Activated CD8-positive, alpha-beta memory T cell treated with anti-CD3 and anti-CD28 coated beads for 36 hours (primary cell): ENCODE measurements around the gene NRG2. TPM values are rescaled to one million over a fixed set of nuclear protein-coding genes. Genes with fewer than 3 reads are reported as not detected.

Experiments used
- CTCF ChIA-PET: fragments of 350-600 bp; sonication (Branson Sonifier 250); formaldehyde crosslinking; loops from one replicate; lab custom pipeline; 2021; ENCODE audit warnings: antibody characterized with exemption; lab: Charles Lee
- POLR2A ChIA-PET: fragments of 350-600 bp; sonication (Branson Sonifier 250); formaldehyde crosslinking; loops from one replicate; lab custom pipeline; 2021; ENCODE audit warnings: antibody characterized with exemption; lab: Charles Lee
- total RNA-seq, 2 experiments: library from RNA; stranded (reverse); gene quantifications; one replicate each; pipeline ENCODE4 v1.2.3, GENCODE V29; 2021

The NRG2 gene
- total RNA-seq, 2 experiments from 2014 or later = 0.15 to 0.17 TPM

DNA sequence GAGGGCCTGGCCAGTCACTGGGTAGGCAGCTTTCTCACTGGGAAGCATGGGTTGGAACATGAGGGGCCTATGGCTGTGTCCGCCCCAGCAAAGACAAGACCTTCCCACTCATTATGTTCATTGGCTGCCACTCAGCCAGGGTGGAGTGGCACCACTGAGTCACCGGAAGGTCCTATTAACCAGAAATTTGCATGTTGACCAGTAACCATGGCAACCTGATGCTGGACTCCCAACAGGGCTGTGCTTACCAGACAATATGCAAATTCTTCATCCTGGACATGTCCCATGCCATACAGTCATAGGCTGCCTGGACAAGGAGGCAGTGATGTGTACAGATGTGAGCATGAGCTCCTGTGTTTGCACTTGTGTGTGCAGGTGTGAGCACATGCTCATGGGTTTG lies 180.8 kb downstream of the NRG2 start:
- ChIA-PET POLR2A (interaction anchor here (0.6 kb wide), 1 partner anchor 148 kb away, joined by 10 read pairs; no protein-coding TSS in a partner anchor), CTCF (interaction anchor here (0.5 to 4.0 kb wide), 5 partner anchors 12 to 300 kb away, joined by 4 to 32 read pairs (median 20); no protein-coding TSS in a partner anchor)

DNA sequence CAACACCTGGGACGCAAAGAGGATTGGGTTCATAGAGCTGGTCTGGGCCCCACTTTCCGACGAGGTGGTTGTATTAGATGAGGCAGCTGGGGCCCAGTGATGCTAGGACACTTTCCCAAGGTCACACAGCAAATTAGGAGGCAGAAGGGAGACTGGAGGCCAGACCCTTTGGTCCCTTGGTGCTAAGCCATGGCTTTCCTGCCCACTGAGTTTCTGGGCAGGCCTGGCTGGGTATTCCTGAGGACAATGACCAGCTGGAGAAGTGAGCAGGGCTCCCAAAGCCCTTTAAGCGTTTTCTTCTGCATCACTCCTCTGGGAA lies 181.3 kb downstream of the NRG2 start:
- CTCF ChIA-PET = interaction anchor here (0.5 to 4.0 kb wide), 4 partner anchors 11 to 300 kb away, joined by 4 to 27 read pairs (median 18); no protein-coding TSS in a partner anchor
- POLR2A ChIA-PET = interaction anchor here (0.6 kb wide), 1 partner anchor 148 kb away, joined by 10 read pairs; no protein-coding TSS in a partner anchor

DNA sequence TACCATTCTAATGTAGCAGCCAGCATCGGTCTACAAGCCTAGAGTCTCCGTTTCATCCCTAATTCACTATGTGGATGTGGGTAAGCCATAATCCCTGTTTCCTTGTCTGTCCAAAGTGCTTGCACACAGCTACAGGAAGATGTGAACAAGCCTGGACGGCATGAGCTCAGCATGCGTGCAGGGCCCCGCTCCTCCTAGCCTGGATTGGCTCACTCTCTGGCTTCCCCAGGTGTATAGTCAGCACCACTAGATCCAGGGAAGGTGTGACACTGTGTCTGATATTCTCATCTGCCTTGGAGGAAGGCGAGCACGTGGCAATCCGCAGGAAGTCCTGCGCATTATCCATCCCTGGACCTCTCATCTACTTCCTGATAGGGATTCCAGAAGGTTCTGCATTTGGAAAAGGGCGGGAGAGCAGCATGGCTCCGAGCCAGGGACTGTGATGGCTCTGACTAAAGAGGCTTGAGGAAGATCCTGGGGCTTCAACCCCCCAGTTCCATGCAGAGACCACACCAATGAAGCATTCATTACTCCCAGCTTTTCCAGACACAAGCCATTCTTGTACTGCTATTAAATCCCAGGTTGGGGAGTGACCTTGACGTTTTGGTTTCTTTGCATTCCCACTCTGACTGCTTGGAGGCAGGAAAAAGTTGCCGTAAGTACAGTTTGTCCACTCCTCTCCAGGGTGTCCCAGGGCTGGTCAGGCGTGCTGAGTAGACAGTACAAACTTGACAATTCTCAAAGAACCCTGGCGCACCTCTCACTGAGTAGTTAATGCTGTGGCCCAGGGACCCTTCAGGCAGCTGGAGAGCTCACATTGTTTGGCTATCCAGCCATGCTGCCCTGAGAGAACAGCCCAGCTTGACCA lies 181.8 kb downstream of the NRG2 start:
- ChIA-PET CTCF (interaction anchor here (0.5 to 4.0 kb wide), 6 partner anchors 11 to 301 kb away, joined by 3 to 27 read pairs (median 12); no protein-coding TSS in a partner anchor), POLR2A (no interaction called here)

DNA sequence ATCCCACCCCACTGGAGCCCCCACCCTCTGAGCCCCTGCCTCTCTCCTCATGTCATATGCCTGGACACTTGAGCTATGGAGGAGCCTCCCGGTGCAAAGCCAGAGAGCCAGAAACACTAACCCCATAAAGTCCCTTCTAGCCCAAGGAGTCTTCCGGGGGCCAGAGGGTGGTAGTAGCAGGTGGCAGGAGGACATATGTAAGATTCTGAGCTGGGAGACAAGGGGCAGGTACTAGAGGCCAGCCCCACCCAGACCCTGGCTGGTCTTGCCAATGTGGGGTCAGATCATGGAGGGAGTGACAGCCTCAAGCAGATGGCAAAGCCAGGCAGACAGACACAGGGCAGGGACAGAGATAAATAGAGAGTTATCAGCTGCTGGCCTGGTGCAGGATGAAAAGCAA lies 184.1 kb downstream of the NRG2 start:
- CTCF ChIA-PET = interaction anchor here (0.6 to 4.0 kb wide), 3 partner anchors 10 to 84 kb away, joined by 3 to 27 read pairs (median 6); no protein-coding TSS in a partner anchor

DNA sequence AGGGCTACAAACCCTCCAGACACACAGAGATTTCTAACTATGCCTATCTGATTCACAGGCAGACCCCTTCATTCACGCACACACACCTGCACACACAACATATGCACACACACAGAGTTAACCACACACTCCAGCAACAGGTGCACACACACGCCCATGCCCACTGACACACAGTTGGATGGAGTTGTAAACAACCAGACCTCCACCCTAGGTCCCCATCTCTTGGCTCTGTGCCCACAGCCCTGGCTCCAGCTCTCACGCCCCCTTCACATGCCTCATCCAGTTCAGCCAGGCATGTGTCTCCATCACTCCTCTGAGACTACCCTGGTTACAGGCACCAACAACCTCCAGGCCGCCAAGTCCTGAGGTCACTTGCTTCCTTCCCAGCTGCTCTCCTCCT lies 186.4 kb downstream of the NRG2 start:
- POLR2A ChIA-PET = no interaction called here
- CTCF ChIA-PET = no interaction called here

More for the DNA sequence above, 184.1 kb downstream of the NRG2 start:
- POLR2A ChIA-PET = no interaction called here

DNA sequence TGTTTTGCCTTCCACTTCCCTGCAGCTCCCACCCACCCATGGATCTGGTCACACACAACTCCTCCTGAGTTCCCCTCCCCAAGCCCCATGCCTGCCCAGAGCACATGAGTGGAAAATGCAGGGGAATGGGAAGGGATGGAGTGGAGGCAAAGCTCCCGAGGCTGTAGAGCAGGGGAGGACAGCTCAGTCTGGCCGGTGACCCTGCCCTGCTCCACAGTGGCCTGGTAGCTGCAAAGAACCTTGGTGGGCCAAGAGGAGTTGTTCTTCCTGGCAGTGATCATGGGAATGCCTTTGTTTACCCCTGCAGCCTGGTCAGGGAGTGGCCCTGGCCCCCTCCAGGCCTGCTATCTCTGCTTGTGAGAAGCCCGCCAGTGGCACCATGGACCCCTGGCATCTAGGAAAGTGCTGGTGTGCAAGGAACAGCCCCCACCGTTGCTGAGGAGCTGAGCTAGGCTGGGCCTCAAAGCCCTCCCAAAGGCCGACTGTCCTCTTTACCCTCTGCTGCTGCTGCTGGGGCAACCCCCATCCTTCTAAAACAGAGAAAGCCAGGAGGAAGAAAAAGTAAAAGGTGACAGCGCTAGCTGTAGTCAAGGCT lies 187.1 kb downstream of the NRG2 start:
- POLR2A ChIA-PET = no interaction called here
- CTCF ChIA-PET = interaction anchor here (0.6 to 1.4 kb wide), 2 partner anchors 12 to 69 kb away, joined by 3 to 5 read pairs; no protein-coding TSS in a partner anchor

DNA sequence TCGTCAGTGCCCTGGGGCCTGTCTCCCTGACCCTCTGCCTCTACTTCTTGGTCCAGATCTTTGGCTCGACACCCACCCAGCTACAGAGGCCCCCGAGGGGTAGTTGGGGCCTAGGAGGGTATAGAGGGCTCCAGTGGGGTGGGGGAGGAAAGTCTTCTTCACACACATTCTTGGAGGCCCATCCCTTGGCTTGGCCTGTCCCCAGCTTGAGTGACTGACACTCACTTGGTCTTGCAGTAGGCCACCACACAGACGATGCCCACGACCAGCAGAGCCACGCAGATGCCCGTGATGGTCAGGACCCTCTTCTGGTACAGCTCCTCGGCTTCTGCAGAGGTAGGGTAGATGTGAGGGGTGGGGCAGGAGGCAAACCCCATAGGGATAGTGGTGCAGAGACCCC lies 187.6 kb downstream of the NRG2 start:
- ChIA-PET POLR2A (no interaction called here), CTCF (interaction anchor here (1.4 kb wide), 1 partner anchor 68 kb away, joined by 5 read pairs; no protein-coding TSS in a partner anchor)

DNA sequence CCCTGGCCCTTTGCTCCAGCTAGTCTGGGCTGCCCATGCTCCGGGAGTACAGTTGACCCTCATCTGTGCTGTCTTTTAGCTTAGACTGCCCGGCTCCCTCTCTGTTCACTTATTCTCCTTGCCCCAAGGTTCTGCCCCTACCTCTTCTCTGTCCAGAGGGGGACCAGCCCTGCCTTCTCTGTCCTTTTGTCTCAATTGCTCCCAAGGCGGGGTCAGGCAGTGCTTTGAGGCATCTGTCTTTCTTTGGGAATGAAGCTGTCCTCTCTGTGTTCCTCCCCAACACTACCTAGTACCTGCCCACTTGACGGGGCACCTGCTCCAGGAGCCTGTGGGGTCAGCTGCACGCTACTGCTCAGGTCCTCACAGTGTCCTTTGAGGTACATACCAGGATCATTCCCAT lies 188.1 kb downstream of the NRG2 start:
- ChIA-PET CTCF (interaction anchor here (1.4 kb wide), 1 partner anchor 68 kb away, joined by 5 read pairs; no protein-coding TSS in a partner anchor), POLR2A (no interaction called here)

DNA sequence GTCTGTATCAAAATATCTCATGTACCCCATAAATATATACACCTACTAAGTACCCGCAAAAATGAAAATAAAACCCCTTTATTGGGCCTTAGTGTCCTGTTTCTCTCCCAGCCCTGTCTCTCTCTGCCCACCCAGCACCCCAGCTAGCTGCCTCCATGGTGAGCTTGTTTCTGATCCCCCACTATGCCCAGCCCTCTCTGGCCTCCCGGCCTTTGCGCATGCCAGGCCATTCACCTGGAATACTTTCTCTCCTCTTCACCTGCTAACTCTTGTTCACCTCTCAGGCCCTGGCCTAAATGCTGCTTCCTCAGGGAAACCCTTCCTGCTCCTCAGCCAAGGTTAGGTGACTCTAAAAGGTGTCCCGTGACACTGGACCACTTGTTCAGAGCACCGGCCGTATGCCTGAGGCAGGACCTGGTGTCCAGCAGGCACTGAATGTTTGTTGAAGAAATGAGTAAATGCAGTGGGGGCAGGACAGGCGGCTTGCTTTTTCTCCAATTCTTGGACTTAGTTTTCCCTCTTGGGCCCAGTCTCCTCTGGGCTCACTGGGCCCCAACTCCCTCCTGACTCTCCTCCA lies 189.0 kb downstream of the NRG2 start:
- CTCF ChIA-PET = no interaction called here

DNA sequence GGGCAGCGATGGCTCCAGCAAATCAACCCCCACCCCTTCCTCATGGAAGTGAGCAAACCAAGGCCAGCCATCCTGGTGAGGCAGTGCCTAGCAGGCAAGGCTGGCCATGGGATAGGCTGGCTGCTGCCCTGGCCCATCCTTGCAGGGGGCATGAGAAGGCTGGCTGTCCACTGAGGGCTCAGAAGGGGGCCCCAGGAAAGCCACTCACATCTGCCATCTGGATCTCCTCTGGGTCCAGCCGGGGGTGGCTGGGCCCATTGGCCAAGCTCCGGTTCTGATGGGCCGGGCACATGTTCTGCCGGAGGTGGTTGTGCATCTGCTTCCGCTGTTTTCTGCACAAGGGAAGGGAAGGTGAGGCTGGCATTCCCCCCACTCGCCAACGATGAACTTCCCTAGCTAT lies 190.4 kb downstream of the NRG2 start:
- ChIA-PET POLR2A (interaction anchor here (0.6 kb wide), 1 partner anchor 255 kb away, joined by 4 read pairs; no protein-coding TSS in a partner anchor), CTCF (interaction anchor here (0.9 to 4.8 kb wide), 3 partner anchors 9 to 66 kb away, joined by 3 to 20 read pairs (median 5); no protein-coding TSS in a partner anchor)

More for the DNA sequence above, 189.0 kb downstream of the NRG2 start:
- POLR2A ChIA-PET = no interaction called here

DNA sequence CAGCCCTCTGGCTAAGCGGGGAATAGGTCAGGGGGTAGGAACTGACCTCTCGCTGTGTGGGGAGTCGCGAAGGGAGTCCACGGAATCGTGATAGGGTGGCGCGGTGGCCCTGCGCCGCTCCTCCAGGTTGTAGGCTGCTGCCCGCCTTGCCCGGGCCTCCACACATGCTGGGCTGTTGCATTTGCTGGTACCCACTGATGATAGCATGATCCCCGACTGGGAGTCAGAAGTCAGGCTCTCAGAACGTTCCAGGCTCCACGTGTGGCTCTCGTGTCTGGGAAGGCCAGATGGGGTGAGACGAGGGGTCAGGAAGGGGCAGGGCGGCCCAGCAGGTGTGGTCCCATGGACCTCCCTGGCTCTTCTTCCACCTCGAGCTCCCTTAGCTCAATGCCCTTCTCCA lies 191.5 kb downstream of the NRG2 start:
- ChIA-PET CTCF (interaction anchor here (1.5 to 4.8 kb wide), 2 partner anchors 11 to 65 kb away, joined by 5 to 20 read pairs; no protein-coding TSS in a partner anchor), POLR2A (no interaction called here)

DNA sequence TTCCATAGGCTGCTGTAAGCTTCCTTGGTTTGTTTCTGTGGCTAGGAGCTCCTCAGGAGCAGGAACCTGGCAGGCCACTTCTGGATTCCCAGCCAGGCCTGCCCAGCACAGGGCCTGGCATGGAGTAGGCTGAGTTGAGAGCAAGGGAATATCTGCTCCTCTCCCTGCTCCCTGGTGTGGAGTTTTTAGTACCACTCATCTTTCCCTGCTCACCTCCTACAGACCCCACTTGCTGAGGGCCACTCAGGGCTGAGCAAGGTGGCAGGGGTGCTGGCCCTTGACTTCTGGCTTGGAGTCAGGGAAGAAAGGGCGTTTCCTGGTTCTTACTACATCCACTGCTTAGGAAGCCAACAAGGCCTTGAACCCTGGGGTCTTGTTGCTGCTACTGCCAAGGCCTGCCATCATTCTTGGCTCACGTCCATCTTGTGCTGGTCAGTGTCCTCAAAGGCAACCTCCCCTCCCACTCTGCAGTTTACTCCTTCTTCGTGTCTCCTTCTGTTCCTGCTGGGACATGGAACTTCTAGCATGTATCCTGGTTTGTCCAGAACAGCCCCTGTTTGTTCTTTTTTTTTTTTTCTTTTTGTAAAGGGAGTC lies 192.6 kb downstream of the NRG2 start:
- CTCF ChIA-PET = interaction anchor here (1.0 to 4.8 kb wide), 4 partner anchors 13 to 118 kb away, joined by 4 to 20 read pairs (median 8); no protein-coding TSS in a partner anchor
- POLR2A ChIA-PET = no interaction called here

DNA sequence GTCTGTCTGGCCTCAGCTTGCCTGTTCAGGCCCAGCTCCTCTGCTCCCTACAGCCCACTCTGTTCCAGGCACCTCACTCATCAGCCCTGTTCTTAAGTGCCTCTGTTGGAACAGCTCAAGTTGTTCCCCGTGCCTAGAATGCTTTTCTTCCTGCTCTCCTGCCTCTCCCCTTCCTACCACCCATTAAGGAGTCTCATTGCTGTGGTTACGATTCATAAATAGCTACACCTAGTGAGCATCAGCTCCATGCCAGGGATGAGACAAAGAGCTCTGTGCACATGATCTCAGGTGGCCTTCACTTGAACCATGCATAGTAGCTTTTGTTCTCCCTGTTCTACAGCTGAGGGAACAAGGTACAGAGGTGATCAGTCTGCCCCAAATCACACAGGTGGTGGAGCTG lies 193.2 kb downstream of the NRG2 start:
- CTCF ChIA-PET = interaction anchor here (1.0 to 4.8 kb wide), 4 partner anchors 13 to 119 kb away, joined by 4 to 20 read pairs (median 8); no protein-coding TSS in a partner anchor
- POLR2A ChIA-PET = no interaction called here

DNA sequence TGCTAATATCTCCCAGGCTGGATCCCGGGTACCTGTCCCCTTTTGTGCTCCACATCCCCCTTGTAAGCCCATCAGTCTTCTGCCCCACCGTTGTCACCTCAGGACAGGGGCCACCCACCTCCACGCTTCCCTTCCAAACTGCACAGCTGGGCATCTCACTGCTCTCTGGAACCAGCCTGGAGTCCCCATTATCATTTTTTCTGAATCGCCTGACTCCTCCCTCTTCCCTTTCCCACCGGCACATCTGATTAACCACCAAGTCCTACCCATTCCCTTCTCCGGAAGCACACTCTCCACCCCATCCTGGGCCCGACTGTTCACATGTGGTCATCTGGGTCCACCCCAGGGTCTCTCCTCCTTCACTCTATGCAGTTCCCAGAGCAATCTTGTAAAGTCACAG lies 193.6 kb downstream of the NRG2 start:
- ChIA-PET POLR2A (no interaction called here), CTCF (interaction anchor here (1.0 to 4.8 kb wide), 5 partner anchors 10 to 119 kb away, joined by 4 to 20 read pairs (median 8); no protein-coding TSS in a partner anchor)

DNA sequence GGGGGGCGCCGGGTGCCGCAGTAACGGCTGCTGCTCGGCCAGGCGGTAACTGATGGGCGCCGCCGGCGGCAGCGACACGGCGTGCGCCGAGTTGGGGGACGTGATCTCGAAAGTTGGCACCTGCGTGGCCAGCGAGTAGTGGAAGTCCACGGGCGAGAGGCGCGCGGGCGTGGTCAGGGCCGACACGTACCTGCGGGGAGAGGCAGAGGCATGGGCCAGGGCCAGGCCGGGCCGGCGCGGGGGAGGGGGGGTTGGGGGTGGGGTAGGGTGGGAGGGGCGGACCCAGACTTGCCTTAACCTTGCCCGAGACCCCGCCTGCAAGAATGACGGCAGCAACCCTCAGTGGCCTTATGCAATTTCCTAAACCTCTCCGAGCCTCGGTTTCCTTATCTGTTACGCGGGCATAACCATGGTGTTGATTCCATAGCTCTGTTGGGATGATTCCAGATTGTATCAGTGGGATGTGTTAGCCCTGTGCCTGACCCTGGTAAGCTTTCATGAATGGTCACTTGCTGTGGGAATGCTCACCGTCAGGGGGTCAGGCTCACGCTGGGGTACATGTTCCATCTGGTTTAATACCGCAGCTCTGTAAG lies 194.5 kb downstream of the NRG2 start:
- ChIA-PET POLR2A (no interaction called here), CTCF (interaction anchor here (1.2 to 4.8 kb wide), 4 partner anchors 11 to 73 kb away, joined by 6 to 20 read pairs (median 8); no protein-coding TSS in a partner anchor)

DNA sequence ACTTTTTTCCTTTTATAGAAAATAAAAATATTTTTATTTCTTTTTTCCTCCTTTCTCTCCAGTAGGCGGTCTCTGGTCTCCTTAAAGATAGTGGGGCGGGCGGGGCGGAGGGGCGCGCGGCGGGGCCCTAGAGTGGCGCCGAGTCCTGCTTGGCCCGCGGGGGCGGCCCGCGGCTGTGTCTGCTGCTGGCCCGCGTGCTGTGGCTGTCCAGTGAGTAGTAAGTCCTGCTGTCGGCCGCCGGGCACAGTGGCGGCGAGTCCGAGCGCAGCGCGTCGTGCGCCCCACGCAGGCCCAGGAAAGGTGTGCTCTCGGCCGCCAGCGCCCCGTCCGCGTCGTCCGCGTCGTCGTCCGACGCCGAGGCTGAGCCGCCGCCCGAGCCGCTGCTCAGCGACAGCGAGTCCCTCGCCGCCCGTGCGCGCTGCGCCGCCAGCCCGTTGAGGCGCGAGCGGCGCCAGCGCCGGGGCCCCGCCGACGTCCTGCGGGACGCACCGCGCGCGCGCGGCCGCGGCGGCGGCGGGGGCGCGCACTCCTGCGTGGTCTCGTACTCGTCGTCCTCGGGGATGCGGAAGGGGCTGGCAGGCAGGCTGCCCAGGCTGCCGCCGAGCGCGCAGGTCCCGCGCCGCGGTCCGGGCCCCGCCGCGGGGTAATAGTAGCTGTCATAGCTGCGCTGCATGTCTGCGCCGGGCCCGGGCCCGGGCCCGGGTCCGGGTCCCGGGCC lies 195.2 kb downstream of the NRG2 start:
- CTCF ChIA-PET = interaction anchor here (0.7 to 4.8 kb wide), 6 partner anchors 12 to 121 kb away, joined by 3 to 20 read pairs (median 6); no protein-coding TSS in a partner anchor
- POLR2A ChIA-PET = interaction anchor here (0.6 kb wide), 2 partner anchors 327 to 784 kb away, joined by 4 to 7 read pairs; no protein-coding TSS in a partner anchor

DNA sequence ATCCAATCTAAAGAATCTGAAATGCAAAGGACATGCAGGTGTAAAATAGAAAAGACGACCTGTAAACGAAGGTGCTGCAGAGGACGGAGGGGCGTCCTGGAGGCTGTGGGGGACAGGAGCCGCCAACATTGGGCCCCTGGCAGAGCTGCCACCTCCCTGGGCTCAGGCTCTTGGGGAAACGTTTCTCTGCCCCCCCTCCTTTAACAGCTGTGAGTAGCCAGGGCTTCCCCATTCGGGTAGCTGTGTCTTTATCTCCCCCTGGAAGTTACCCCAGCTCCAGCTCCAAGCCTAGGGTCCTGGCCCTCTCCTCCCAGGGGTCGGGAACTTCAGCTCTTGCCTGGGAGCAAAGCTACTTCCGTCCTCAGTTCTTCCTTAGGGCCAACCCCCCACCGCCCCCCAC lies 196.0 kb downstream of the NRG2 start:
- POLR2A ChIA-PET = no interaction called here
- CTCF ChIA-PET = interaction anchor here (0.5 to 5.0 kb wide), 5 partner anchors 18 to 1821 kb away, joined by 3 to 32 read pairs (median 5); no protein-coding TSS in a partner anchor
